DMS 273 (cell line): ENCODE measurements around the gene MED10.
"Not testable (repeated sequence)": the region's sequence is repeated elsewhere in the genome, so short reads cannot be mapped to it uniquely, and the experiment has no call there.

ENCODE experiments used
- DNase-seq: peaks from one replicate; lab custom pipeline; 2025; ENCODE audit not compliant: unreplicated experiment; lab: John Stamatoyannopoulos, UW

Gene MED10

DNA sequence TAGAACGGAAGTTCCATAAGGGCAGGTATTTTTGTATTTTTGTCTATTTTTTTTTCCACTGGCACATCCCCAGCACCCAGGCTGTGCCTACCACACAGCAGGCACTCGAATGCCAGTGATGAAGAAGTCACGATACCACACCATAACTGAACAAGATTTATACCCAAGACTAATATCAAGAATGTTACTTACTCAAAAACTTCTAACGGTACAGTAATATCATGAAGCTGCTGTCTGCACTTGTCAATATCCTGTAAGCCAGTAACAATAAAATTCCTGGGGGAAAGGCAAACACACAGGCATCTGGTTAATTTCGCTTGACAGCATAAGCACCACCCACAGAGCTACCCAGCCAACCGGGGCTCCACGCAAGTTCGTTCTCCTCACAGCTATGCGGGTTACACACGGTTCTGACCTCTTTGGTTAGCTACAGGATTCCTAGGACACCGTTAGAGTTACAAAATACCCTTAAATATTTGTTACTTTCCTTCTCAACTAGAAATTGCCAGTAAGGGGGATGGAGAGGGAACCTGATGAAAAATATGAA is 1.3 kb downstream of the MED10 start:
- no peak for DNase-seq

DNA sequence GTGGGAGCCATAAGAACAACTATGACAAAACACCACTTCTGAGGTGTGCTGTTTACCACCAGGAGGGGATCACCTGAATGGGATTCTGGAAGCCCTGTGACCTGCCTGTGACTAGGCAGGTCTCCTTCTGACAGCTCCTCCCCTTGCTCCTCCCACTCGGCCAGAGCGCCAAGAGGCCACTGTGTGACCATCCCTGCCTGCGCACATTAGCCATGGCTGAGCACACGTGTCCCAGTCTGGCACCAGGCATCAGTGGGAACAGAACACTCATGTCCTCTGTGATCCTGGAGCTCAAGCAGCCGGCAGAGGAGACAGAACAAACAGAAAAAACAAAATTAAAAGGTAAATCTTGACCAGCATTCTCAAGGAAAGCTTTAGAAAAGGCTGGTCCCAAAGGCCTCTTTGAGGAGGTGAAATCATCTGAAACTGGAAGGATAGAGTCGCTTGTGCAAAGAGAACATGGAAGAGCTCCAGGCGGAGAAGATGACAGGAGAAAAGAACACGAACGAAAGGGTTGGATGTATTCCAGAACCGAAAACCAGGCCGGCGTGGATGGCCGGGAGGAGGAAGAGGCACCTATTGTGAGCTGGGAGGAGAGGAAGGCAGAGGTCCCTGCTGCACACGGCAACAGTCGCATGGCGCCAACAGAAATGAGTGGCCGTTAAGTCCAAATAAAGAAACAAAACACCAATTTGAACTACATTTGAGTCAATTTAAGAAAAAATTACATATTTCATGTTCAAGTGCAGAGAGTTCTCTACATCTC is 5.1 kb downstream of the MED10 start:
- DNase-seq: no peak

DNA sequence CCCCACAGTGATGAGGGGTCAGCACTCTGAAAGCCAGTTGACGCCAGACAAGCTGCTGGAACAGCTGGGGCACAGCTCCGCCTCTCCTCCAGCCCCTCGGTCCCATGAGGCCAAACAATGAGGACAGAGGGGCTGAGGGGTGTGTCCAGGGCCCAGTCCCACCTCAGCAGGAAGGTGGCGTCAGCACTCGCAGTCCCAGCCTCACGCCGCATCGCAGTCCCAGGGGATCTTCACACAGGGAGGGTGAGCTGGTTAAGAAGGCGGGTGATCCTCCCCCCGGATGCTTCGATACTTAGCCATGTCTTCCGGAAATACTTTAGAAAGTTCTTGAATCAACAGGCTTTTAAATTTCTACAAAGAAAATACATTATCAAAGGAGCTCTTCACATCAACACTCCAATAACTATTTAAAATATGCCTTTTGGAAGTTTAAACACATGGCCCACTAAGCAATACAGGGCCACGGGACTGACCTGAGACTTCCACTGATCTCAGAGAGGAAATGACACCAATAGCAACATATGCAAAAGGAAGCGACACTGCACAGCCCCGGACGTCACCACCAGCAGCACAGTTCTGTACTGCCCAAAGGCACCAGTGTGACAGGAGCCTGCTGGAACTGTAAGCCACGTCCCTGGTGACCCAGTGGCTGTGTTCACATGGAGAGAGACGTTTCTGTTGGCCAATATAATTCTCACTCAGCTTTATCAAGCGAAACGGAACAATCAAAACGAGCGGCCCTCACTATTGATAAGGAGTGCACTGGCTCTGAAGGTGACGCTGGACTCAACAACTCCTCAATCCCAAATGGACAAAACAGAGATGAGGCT is 5.9 kb downstream of the MED10 start:
- no peak for DNase-seq

DNA sequence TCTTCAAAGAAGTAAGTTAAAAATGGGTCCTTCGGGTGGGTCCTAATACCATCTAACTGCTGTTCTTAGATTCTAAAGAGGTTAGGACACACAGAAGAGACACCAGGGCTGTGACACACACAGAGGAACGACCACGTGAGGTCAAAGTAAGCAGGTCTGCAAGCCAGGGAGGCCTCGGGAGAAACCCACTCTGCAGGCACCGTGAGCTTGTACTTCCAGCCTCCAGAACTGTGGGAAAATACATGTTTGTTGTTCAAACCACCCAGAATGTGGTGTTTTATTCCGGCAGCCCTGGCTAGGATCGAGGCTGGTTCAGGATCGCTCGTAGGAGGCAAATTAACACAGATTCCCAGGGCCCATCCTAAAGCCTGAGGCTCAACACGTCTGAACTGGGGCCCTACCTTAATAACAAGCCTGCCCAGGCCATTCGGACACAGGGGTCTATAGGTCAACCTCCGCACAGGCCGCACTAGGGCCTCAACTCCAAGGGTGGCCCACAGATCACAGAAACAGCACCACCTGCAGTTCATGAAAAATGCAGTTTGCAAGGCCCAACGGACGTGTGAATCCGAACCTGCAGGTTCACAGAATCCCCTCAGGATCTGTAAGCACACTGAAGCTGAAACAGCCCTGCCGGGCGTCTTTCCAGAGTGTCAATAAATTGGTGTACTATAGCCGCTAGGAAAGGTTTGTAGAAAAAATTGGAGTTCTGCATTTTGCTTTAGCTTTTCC is 7.1 kb downstream of the MED10 start:
- DNase-seq: no peak

DNA sequence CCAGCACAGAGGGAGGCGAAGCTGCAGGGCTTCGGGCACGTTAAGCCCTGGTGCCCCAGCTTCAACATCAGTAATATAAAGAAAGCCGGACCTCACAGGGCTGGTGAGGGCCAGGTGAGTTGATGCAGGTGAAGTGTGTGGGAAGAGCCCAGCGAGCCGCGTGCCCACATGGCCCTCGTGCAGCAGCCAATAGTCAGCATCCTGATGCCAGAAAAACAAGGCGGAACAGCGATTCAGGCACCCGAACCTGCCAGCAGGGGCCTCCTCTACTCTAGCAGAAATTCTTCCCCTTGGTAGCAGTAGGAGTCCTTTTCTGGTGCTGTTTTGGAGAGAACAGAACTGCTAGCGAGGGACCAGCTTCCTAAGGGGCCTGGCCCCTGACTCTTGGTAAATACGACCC is 7.8 kb downstream of the MED10 start:
- no peak for DNase-seq

DNA sequence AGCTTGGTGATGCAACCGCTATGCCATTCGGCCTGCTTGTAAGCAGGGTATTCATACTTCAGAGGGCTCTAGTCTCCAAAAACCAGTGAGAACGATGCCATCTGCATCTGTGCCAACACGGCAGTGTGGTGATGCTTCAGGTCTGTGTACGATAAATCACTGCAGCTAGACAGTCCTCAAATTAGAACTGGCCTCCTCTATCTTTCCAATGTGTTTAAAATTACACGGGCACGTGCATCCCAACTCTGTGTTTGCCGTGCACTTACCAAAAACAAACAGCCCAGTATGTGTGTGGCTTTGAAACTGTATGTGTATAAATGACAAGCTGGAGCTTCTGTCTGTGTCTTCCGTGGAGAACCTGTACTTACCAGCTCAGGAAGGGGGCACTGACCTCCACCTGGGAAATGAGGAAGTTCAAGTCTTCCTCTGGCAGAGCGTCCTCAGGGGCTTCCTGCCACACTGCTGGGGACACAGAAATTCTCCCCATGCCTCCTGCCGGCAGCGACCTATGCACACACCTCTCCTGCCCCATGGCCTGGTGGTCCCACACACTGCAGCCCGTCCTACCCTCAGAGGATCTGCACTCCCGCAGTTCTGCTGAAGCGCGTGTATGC is 12.3 kb downstream of the MED10 start:
- DNase-seq: no peak

DNA sequence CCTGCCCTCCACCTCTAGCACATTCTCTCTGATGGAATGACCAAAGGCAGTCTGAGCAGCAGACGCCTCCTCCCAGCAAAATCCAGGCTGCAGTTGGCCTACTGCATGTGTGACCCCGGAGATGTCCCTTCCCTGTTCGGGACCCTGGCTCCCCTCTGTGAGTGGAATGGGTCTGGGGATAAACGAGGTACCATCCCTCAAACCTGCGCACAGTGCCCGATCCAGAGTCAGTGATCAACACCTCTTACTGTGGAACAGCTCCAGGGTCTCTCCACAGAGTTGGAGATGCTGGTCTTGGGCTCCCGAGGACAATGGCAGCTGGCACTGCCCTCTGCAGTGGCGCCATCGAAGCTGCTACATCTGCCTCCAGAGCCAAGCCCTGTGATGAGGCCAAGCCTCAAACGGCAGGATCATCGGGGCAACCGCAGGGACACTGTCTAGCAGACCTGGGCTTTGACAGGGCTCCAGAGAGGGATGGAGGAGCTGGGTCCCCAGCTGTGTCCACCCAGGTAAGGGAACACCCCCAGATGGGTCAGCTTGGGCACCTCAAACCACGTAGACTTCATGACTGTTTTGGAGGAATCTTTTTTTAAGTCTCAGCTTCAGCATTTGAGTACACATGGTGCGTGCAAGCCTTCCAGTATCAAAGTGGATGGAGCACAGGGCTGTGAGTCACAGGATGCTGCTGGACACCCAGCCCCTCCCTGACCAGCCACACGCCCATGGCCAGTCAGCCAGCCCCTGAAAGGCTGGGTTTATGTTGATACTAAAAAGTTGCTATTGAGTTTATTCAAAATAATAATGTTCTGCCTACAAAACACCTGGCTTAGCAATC is 13.0 kb downstream of the MED10 start:
- no peak for DNase-seq

DNA sequence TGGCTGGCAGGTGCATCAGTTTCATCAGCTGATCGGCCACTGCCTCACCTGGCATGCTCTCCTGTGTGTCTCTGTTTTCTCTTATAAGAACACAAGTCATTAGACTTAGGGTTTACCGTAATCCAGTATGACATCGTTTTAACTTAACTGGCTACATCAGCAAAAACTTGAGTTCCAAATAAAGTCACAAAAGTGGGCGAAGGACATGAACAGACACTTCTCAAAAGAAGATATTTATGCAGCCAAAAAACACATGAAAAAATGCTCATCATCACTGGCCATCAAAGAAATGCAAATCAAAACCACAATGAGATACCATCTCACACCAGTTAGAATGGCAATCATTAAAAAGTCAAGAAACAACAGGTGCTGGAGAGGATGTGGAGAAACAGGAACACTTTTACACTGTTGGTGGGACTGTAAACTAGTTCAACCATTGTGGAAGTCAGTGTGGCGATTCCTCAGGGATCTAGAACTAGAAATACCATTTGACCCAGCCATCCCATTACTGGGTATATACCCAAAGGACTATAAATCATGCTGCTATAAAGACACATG is 14.8 kb downstream of the MED10 start:
- not testable (repeated sequence) for DNase-seq

DNA sequence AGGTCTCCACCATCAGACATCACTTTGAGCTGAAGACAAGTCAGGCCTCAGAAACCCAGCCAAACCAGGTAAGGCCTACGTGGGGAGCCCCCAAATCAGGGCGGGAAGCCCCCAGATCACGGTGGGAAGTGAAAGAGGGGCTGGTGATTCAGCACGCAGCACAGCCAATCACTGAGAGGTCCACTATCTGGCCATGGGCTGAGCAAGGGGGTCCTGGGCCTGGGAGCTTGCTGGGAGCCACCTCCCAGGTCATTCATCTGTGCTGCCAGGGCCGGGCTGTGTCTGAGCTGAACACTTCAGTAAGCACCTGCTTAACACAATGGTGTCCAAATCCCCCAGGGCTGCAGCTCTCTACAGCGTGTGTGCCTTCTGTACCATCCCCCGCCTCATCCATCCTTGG is 15.5 kb downstream of the MED10 start:
- DNase-seq: no peak

DNA sequence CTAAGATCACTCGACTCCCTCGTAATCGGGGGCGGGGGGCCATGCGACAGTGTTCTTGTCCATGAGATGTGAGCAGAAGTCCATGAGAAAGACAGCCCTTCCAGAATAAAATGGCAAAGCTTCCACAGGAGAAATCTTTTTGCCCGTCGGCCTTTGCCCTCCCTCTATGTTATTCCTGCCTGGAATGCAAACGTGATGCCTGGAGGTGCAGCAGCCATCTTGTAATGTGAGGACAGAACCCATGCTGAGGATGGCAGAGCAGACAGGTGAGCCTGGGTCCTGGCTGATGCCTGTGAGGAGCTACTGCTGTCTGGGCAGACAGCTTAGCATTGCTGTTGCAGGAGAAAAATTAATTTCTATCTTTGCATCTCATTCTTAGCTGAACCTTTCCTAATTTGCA is 17.2 kb downstream of the MED10 start:
- DNase-seq: no peak

DNA sequence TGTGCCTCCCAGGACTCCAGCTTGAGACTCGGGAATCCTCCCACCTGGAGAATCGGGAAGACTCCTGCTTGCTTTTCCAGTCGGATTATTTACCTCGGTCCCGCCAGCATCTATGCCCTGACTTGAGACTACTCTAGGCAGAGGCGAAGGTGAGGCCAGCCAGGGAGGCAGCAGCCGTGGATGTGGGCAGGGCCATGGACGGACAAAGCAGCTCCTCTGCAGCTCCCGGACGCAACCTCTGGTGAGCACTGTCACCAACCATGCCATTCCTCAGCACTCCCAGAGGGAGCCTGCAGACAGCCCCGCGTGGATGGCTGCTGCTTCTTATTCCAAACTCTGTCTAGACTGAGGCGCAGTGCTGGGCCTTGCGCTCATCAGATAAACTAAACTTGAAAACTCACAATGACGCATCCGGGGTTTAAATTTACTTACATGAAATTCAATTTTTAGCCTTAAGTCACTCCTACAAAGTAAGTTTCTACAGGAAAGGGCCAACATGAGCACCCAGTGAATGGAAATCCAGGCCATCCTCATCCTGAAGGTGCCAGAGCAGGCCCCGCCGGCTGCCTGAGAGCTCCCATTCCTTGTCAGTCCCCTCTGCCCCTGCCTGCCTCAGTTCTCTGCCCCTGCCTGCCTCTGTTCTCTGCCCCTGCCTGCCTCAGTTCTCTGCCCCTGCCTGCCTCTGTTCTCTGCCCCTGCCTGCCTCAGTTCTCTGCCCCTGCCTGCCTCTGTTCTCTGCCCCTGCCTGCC is 17.8 kb downstream of the MED10 start:
- DNase-seq: no peak

DNA sequence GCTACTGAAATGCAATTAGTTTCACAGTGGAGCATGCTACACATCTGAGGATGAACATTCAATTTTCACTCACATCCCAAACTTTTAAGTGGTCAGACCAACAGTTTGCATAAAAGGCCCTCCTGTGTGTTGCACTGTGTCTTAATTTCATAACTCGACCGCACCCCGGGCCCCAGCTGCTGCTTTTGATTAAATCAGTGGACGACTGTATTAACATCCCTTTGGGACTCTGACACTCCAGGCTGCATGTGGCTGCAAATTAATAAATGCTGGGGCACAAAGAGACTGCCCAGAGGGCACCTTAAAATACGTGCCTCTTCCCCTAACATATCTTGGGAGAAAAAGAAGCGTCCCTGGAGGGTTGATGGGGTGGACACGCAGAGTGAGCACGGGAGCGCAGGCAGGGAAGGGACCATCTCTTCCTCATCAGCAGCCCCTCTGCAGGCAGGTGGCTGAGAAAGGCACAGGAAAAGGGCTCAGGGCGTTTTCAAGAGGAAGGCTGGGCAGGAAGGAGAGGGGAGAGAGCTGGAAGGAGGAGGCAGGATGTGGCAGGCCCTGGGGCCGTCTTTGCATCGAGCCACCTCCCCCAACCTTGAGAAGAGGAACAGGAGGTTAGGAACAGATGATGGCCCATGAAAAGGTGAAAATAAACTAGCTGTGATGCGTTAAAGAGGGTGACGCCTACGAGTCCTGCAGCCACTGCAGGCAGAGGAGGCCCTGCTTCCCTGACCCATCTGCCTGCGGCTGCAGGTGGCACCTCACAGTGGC is 18.6 kb downstream of the MED10 start:
- peak; percentile 41 for DNase-seq

DNA sequence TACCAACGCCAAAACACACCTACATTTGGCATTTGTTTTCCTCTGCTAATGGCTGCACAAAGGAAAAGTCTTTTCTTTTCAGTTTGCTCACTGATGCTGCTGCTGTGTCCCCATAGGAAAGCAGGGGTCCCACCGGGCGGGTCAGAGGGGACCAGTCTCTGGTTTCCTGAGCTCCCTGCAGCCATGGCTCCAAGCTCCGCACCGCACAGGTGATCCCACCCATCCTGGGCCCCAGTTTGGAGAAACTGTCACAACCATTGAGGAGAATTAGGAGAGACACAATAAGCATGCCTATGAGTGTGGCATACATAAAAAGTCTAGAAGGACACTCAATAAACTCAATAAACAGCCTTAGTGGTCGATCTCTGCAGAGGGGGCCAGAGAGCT is 19.9 kb downstream of the MED10 start:
- DNase-seq: no peak

DNA sequence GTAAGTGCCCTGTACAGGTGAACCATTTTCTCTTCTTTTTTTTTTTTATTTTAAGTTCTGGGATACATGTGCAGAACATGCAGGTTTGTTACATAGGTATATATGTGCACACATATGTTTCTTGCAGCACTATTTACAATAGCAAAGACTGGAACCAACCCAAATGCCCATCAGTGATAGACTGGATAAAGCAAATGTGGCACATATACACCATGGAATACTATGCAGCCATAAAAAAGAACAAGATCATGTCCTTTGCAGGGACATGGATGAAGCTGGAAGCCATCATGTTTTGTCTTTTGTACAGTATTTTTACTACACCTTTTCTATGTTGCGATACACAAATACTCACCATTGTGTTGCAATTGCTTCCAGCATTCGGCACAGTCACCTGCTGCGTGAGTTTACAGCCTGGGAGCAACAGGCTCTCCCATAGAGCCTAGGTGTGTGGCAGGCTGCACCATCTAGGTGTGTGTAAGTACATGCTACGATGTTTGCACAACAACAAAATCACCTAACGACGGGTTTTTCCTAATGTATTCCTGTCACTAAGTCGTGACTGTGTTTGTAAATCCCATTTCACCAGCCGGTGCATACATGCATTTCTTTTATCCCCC is 20.4 kb downstream of the MED10 start:
- not testable (repeated sequence) for DNase-seq

DNA sequence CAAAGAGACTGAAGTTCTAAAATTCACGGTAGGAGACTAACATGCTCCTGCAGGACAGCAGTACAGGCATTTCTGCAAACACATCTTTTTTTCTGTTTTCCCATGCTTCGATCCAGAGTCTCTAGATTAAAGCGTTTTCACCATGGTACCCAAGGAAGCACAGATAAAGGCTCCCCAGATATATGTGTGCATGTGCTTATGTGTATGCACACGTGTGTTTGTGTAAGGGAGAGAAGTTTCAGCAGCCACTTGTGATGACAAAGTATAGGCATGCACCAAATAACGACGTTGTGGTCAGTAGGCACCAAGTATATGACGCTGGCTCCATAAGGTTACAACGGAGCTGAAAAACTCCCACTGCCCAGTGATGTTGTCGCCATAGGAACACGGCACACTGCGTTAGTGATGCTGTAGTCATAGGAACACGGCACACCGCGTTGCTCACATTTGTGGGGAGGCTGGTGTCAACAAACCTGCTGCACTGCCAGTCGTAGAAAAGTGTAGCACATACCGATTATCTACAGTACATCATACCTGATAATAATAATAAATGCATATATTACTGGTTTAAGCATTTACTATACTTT is 21.7 kb downstream of the MED10 start:
- DNase-seq: no peak

DNA sequence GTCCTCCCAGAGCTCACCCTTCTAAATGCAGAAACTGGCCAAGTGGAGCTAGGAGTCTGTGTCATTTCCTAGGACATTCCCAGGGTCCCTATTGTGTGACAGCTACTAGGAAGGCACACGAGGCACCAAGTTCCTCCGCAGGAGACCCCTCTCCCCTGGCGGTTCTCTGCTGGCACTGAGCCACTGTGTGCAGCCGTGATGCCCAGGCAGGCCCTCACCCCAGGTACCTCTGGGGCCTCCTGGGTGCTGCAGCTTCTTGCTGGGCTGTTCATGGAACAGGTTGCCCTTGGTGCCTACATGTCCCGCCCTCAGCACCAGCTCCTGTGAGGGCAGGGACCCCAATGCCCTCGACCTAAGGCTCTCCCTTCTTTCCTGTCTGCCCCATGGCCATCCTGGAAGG is 23.1 kb downstream of the MED10 start:
- no peak for DNase-seq

DNA sequence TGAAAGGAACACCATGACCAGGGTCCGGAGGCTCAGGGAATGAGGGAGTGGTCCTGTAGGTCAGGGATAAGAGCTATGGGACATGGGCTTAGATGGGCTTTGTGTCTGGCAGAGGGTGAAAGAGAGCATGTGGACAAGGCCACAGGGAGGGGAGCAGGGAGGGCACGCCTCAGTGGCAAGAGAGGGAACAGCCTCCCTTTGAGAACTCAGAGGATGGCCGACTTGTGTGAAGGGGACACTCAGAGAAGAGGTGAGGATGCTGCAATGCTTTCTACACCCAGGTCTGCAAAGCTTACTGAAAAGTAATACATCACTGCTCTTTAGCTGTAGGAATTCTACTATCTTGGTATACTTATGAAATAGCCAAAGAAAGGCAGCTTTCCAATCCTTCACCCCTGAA is 23.5 kb downstream of the MED10 start:
- DNase-seq: no peak
